ENCODE results near the gene NTRK1. TPM values are rescaled to one million over a fixed set of nuclear protein-coding genes. Genes with fewer than 3 reads are reported as not detected.

The NTRK1 gene
- total RNA-seq, 2 donors from 2014 or later = 0.56 to 1.1 TPM

DNA sequence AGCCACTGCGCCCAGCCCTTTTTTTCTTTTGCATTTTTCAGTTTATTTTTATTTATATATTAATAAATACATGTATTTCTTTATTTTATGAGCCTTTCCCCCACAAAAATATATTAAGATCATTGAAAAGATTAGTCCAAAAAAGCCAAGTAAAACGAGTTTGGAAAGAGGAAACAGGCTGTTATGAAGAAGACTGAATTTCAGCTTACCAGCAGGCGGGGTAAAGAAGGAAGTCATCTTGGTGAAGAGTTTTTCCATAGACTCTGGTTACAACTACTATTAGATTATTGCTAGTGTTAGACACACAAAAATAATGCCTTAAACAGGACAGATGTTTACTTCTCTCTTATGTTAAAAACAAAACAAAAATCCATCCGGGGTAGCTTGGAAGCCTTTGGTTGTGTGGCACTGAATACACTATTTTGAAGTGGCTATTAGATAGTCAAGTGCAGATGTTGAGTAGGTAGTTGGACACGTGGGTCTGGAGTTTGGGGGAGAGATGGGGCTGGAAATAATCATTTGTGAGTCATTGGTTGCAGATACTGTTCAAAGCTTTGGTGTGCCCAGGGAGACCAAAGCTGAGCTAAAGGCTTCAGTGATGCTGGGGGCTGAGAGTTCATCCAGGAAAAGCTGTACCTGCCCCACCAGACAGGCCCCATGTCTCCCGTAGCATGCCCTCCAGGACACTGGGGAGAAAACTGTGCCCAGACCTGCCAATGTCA is 51.1 kb downstream of the NTRK1 start:
- Histone ChIP-seq H3K9me3 (no peaks in the 10 kb centered on the region), H3K9ac (ENCODE audit: low read depth in 2 of 2, low read length in 2 of 2) (no peak overlapping the region), H3K27ac (no peak overlapping the region), H3K4me3 (no peak overlapping the region), H3K27me3 (no peaks in the 10 kb centered on the region), H3K4me1 (peaks cover 3% of the 10 kb centered on the region), H3K36me3 (no peaks in the 10 kb centered on the region)
- TF ChIP-seq, protein P1, sequence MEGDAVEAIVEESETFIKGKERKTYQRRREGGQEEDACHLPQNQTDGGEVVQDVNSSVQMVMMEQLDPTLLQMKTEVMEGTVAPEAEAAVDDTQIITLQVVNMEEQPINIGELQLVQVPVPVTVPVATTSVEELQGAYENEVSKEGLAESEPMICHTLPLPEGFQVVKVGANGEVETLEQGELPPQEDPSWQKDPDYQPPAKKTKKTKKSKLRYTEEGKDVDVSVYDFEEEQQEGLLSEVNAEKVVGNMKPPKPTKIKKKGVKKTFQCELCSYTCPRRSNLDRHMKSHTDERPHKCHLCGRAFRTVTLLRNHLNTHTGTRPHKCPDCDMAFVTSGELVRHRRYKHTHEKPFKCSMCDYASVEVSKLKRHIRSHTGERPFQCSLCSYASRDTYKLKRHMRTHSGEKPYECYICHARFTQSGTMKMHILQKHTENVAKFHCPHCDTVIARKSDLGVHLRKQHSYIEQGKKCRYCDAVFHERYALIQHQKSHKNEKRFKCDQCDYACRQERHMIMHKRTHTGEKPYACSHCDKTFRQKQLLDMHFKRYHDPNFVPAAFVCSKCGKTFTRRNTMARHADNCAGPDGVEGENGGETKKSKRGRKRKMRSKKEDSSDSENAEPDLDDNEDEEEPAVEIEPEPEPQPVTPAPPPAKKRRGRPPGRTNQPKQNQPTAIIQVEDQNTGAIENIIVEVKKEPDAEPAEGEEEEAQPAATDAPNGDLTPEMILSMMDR (IDR thresholded peaks at IDR 0.05) = no peak
- no peak for DNase-seq
- intact Hi-C loops (cut with DNase I) = loop anchor here (5.0 kb wide), 1 partner anchor 161 kb away; no protein-coding TSS in a partner anchor

DNA sequence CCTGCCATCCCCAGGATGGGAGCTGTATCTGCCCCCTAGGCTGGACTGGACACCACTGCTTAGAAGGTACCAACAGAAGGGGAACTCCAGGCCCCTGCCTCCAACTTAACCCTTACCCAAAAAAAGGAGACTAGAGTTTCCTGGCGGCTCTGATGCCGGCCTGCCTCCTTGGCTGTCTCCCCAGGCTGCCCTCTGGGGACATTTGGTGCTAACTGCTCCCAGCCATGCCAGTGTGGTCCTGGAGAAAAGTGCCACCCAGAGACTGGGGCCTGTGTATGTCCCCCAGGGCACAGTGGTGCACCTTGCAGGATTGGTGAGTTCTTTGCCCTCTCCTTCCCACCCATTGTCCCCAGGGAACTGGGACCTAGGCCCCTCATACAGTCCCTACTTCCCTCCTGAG is 51.6 kb downstream of the NTRK1 start:
- Histone ChIP-seq H3K36me3 (no peaks in the 10 kb centered on the region), H3K27me3 (no peaks in the 10 kb centered on the region), H3K9ac (ENCODE audit: low read depth in 2 of 2, low read length in 2 of 2) (no peak overlapping the region), H3K9me3 (no peaks in the 10 kb centered on the region), H3K4me1 (peaks cover 3% of the 10 kb centered on the region), H3K27ac (no peak overlapping the region), H3K4me3 (no peak overlapping the region)
- DNase-seq = no peak
- intact Hi-C loops (cut with DNase I) = loop anchor here (5.0 kb wide), 1 partner anchor 160 kb away; no protein-coding TSS in a partner anchor
- TF ChIP-seq, protein P1 (IDR thresholded peaks at IDR 0.05) = no peak

DNA sequence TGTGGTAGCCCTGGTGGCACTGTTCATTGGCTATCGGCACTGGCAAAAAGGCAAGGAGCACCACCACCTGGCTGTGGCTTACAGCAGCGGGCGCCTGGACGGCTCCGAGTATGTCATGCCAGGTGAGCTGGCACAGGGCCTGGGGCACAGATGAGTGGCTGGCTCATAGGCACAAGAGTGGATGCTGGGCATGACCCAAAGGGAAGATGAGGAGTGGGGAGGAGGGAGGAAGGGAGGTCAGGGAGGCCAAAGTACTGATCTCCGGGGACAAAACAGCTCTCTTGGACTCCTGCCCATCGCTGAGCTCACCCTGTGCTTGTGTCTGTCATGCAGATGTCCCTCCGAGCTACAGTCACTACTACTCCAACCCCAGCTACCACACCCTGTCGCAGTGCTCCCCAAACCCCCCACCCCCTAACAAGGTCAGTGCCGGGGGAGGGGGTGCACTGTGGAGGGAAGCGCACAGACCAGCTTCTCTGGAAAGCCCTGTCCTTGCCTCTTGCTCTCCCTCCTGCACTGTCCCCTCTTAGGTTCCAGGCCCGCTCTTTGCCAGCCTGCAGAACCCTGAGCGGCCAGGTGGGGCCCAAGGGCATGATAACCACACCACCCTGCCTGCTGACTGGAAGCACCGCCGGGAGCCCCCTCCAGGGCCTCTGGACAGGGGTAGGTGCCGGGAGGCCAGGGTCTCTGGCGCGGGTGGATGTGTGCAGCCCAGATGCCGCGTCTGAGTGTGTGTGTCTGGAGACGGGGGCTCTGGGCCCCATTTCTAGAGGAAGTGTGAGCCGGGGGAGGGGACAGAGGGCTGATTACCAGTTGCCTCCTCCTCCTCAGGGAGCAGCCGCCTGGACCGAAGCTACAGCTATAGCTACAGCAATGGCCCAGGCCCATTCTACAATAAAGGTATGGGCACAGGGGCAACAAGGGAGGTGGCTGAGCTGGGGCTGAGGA is 52.5 kb downstream of the NTRK1 start:
- intact Hi-C loops (cut with DNase I) = loop anchor here (5.0 kb wide), 1 partner anchor 159 kb away; no protein-coding TSS in a partner anchor
- H3K9ac ChIP-seq (ENCODE audit: low read depth in 2 of 2, low read length in 2 of 2) = no peak overlapping the region
- no peak overlapping the region for H3K4me3 ChIP-seq
- H3K9me3 ChIP-seq = no peaks in the 10 kb centered on the region
- no peak overlapping the region for H3K27ac ChIP-seq
- H3K27me3 ChIP-seq = no peaks in the 10 kb centered on the region
- peaks cover 3% of the 10 kb centered on the region for H3K4me1 ChIP-seq
- H3K36me3 ChIP-seq = no peaks in the 10 kb centered on the region
- TF ChIP-seq, protein P1 (IDR thresholded peaks at IDR 0.05) = no peak
- no peak for DNase-seq

DNA sequence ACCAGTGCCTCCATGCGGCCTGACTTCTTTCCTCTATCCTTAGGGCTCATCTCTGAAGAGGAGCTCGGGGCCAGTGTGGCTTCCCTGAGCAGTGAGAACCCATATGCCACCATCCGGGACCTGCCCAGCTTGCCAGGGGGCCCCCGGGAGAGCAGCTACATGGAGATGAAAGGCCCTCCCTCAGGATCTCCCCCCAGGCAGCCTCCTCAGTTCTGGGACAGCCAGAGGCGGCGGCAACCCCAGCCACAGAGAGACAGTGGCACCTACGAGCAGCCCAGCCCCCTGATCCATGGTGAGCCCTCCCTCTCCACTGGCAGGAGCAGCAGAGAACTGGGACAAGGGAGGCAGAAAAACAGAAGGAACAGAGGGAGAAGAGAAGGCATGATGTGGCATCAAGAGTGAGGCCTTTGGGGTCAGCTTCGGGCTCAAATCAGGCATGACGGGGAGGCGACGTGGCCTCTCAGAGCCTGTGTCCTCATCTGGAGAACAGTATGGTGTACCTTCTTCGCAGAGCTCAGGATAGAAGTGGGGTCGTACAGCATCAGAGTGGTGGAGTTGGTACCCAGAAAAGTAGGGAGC is 53.2 kb downstream of the NTRK1 start:
- H3K27me3 ChIP-seq = no peaks in the 10 kb centered on the region
- intact Hi-C loops (cut with DNase I) = loop anchor here (5.0 kb wide), 1 partner anchor 158 kb away; no protein-coding TSS in a partner anchor
- no peak for DNase-seq
- no peaks in the 10 kb centered on the region for H3K9me3 ChIP-seq
- no peak overlapping the region for H3K4me3 ChIP-seq
- no peak overlapping the region for H3K9ac ChIP-seq (ENCODE audit: low read depth in 2 of 2, low read length in 2 of 2)
- H3K36me3 ChIP-seq = no peaks in the 10 kb centered on the region
- TF ChIP-seq, protein P1 (IDR thresholded peaks at IDR 0.05) = no peak
- peaks cover 3% of the 10 kb centered on the region for H3K4me1 ChIP-seq
- no peak overlapping the region for H3K27ac ChIP-seq

DNA sequence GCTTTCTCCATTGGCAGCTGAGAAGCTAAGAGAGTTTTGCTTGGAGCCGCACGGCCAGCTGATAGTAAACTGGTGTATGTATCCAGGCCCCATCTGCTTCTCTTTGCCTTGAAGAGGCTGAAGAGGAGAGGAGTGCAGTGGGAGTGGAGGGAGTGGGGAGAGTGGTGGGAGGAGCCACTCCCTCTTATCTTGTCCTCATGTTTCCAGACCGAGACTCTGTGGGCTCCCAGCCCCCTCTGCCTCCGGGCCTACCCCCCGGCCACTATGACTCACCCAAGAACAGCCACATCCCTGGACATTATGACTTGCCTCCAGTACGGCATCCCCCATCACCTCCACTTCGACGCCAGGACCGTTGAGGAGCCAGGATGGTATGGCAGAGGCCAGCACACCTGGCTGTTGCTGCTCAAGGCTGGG is 53.8 kb downstream of the NTRK1 start:
- Histone ChIP-seq H3K9ac (ENCODE audit: low read depth in 2 of 2, low read length in 2 of 2) (no peak overlapping the region), H3K36me3 (no peaks in the 10 kb centered on the region), H3K9me3 (no peaks in the 10 kb centered on the region), H3K27me3 (no peaks in the 10 kb centered on the region), H3K4me1 (peaks cover 3% of the 10 kb centered on the region), H3K27ac (no peak overlapping the region), H3K4me3 (no peak overlapping the region)
- TF ChIP-seq, protein P1 (IDR thresholded peaks at IDR 0.05) = no peak
- intact Hi-C loops (cut with DNase I) = loop anchor here (5.0 kb wide), 1 partner anchor 158 kb away; no protein-coding TSS in a partner anchor
- DNase-seq = no peak

Data from colonic mucosa (tissue), 4 donors.